ENCODE measurements around the gene SLC24A4. TPM values are rescaled to one million over a fixed set of nuclear protein-coding genes. Genes with fewer than 3 reads are reported as not detected.

SLC24A4 gene
- total RNA-seq, 2 experiments from 2014 or later = not detected

- Mint-ChIP-seq H3K4me3 (no peak overlapping the region), H3K27ac (no peak overlapping the region), H3K27me3 (no peaks in the 10 kb centered on the region), H3K9me3 (peaks cover 3% of the 10 kb centered on the region), H3K36me3 (ENCODE audit: low read depth) (no peaks in the 10 kb centered on the region), H3K4me1 (ENCODE audit: low read depth) (peaks cover 10% of the 10 kb centered on the region)
- ATAC-seq = no peak
- ChIA-PET CTCF (no interaction called here), POLR2A (no interaction called here)
- no peak for DNase-seq
- TF ChIP-seq, protein P1, sequence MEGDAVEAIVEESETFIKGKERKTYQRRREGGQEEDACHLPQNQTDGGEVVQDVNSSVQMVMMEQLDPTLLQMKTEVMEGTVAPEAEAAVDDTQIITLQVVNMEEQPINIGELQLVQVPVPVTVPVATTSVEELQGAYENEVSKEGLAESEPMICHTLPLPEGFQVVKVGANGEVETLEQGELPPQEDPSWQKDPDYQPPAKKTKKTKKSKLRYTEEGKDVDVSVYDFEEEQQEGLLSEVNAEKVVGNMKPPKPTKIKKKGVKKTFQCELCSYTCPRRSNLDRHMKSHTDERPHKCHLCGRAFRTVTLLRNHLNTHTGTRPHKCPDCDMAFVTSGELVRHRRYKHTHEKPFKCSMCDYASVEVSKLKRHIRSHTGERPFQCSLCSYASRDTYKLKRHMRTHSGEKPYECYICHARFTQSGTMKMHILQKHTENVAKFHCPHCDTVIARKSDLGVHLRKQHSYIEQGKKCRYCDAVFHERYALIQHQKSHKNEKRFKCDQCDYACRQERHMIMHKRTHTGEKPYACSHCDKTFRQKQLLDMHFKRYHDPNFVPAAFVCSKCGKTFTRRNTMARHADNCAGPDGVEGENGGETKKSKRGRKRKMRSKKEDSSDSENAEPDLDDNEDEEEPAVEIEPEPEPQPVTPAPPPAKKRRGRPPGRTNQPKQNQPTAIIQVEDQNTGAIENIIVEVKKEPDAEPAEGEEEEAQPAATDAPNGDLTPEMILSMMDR (IDR thresholded peaks at IDR 0.05) = no peak
- intact Hi-C loops (cut with micrococcal nuclease) = no loop called here
Measured at GRCh38 chr14:92475037-92475436, 152.1 kb downstream of the SLC24A4 start.

- Mint-ChIP-seq H3K4me3 (no peak overlapping the region), H3K27ac (no peak overlapping the region), H3K4me1 (ENCODE audit: low read depth) (peaks cover 10% of the 10 kb centered on the region), H3K9me3 (peaks cover 3% of the 10 kb centered on the region), H3K36me3 (ENCODE audit: low read depth) (no peaks in the 10 kb centered on the region), H3K27me3 (no peaks in the 10 kb centered on the region)
- intact Hi-C loops (cut with micrococcal nuclease) = no loop called here
- ChIA-PET POLR2A (no interaction called here), CTCF (no interaction called here)
- DNase-seq (no peak), ATAC-seq (no peak)
- TF ChIP-seq, protein P1 (IDR thresholded peaks at IDR 0.05) = no peak
Measured at GRCh38 chr14:92475451-92476187, 152.7 kb downstream of the SLC24A4 start.

- no peaks in the 10 kb centered on the region for H3K27me3 Mint-ChIP-seq
- TF ChIP-seq, protein P1 (IDR thresholded peaks at IDR 0.05) = no peak
- no peak overlapping the region for H3K4me3 Mint-ChIP-seq
- no peak overlapping the region for H3K27ac Mint-ChIP-seq
- no peak for ATAC-seq
- no peaks in the 10 kb centered on the region for H3K36me3 Mint-ChIP-seq (ENCODE audit: low read depth)
- CTCF ChIA-PET = interaction anchor here (0.8 to 1.4 kb wide), 3 partner anchors 14 to 133 kb away, joined by 3 to 4 read pairs (median 3); no protein-coding TSS in a partner anchor
- H3K9me3 Mint-ChIP-seq = peaks cover 3% of the 10 kb centered on the region
- H3K4me1 Mint-ChIP-seq (ENCODE audit: low read depth) = no peaks in the 10 kb centered on the region
- POLR2A ChIA-PET = no interaction called here
- intact Hi-C loops (cut with micrococcal nuclease) = no loop called here
- no peak for DNase-seq
Measured at GRCh38 chr14:92480856-92481255, 157.9 kb downstream of the SLC24A4 start.

DNA sequence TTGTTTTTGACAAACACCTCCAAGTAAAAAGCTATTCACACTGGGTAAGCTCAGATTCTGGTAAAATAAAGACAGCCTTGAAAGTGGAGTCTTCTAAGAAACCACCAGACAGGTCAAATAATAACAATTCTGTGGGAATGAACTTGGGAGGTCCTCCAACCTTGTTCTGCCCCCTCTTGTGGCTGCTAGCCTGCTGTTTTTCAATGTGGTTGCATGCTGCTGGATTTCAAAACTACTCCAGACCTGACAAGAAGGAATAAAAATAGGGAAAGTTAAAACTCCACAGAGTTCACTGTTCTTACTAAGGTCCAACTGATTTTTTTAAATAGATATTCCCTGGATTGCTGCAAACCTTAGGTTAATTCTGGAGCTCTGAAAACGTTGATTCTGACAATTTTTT lies 158.4 kb downstream of the SLC24A4 start:
- Mint-ChIP-seq H3K9me3 (peaks cover 3% of the 10 kb centered on the region), H3K27ac (no peak overlapping the region), H3K27me3 (no peaks in the 10 kb centered on the region), H3K4me1 (ENCODE audit: low read depth) (no peaks in the 10 kb centered on the region), H3K36me3 (ENCODE audit: low read depth) (no peaks in the 10 kb centered on the region), H3K4me3 (no peak overlapping the region)
- ATAC-seq (no peak), DNase-seq (no peak)
- POLR2A ChIA-PET = no interaction called here
- intact Hi-C loops (cut with micrococcal nuclease) = no loop called here
- TF ChIP-seq, protein P1 (IDR thresholded peaks at IDR 0.05) = no peak
- CTCF ChIA-PET = interaction anchor here (0.8 to 1.4 kb wide), 3 partner anchors 13 to 132 kb away, joined by 3 to 4 read pairs (median 3); no protein-coding TSS in a partner anchor

GRCh38 chr14:92481811-92482555 lies 159.0 kb downstream of the SLC24A4 start:
- no peaks in the 10 kb centered on the region for H3K27me3 Mint-ChIP-seq
- CTCF ChIA-PET = interaction anchor here (1.1 to 1.4 kb wide), 2 partner anchors 13 to 132 kb away, joined by 3 to 4 read pairs; no protein-coding TSS in a partner anchor

More at GRCh38 chr14:92481811-92482555, 159.0 kb downstream of the SLC24A4 start:
- Mint-ChIP-seq H3K36me3 (ENCODE audit: low read depth) (no peaks in the 10 kb centered on the region), H3K4me1 (ENCODE audit: low read depth) (no peaks in the 10 kb centered on the region), H3K27ac (no peak overlapping the region), H3K9me3 (peaks cover 3% of the 10 kb centered on the region), H3K4me3 (no peak overlapping the region)
- intact Hi-C loops (cut with micrococcal nuclease) = no loop called here
- DNase-seq (no peak), ATAC-seq (no peak)
- POLR2A ChIA-PET = no interaction called here
- TF ChIP-seq, protein P1 (IDR thresholded peaks at IDR 0.05) = no peak
